Pericardium fibroblast (primary cell): ENCODE measurements around the gene MRPS14. TPM values are rescaled to one million over a fixed set of nuclear protein-coding genes. Genes with fewer than 3 reads are reported as not detected.

Source experiments
- total RNA-seq: library from RNA; depleted of rRNA; stranded (reverse); fragments of >200 nt; gene quantifications from 2 replicates; pipeline ENCODE4 v1.2.3, GENCODE V29; 2015

Gene MRPS14
- 15.7 and 25.0 TPM in 2 replicates for total RNA-seq

GRCh38 chr1:175023043-175023921 lies at the start of gene MRPS14:
Gene MRPS14, minus strand, starts transcription at chr1:175023425. Its CDS starts 17 bp downstream, at chr1:175023408.

DNA sequence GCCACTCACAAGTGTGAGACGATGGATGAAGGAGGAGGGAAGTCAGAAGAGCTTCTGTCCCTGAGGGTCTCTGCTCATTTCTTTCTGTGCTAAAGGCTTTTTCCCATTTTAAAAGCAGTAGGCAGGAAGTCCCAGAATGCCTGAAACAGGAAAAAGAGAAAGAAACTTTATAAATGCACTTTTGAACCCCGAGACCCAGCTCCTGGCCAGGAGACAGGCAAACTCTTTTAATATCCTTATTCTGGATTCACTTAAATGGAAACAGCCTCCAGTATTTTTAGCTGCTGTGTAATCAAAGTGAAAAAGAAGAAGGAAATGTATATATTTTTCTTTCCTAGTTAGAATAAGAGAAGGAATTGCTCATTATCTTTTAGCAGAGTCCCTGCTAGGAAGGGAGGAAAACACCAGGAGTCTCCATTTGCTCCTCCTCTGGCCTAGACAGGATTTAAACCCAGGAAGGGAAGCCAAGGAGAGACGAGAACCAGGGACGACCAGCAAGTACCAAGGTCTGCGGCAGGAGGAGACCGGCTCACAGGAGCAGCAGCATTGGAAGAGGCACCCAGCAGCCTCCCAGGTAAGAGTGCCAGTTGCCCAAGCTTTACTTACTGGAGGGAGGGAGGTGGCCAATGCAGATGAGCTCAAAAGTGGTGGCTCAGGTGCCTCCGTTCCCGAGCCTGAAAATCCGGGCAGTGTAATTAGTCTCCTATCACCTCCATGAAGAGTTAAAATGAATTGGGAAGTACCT lies 44.3 kb upstream of the MRPS14 start, which contains the start of gene TNN:
Gene TNN, plus strand, starts transcription at position 472 of the 745 bp plus-strand sequence. CDS start 9,586 bp downstream, outside the sequence.

GRCh38 chr1:174999936-175000696 lies 23.1 kb downstream of the MRPS14 start, which contains the start of gene CACYBP:
Gene CACYBP, plus strand, starts transcription at chr1:174999947. Its CDS starts 234 bp downstream, at chr1:175000181.

Other genes with a start within 250 kb of the MRPS14 start
- gene CACYBP, start 23.5 kb downstream of the MRPS14 start, total RNA-seq = 53.2 and 97.0 TPM in 2 replicates
- gene TNN, start 44.4 kb upstream of the MRPS14 start, total RNA-seq = not detected in 2 replicates
- gene KIAA0040, start 169.4 kb upstream of the MRPS14 start, total RNA-seq = 0.26 and 0.58 TPM in 2 replicates